HG02973 (cell line): ENCODE results near the gene SHROOM1.
"Not testable (repeated sequence)": the region's sequence is repeated elsewhere in the genome, so short reads cannot be mapped to it uniquely, and the experiment has no call there.

Experiments
- ATAC-seq: cut with Tn5 transposase; IDR thresholded peaks from one replicate; pipeline ENCODE4 v1.9.1; 2021; ENCODE audit warnings: moderate library complexity; ENCODE audit not compliant: unreplicated experiment

Gene SHROOM1

DNA sequence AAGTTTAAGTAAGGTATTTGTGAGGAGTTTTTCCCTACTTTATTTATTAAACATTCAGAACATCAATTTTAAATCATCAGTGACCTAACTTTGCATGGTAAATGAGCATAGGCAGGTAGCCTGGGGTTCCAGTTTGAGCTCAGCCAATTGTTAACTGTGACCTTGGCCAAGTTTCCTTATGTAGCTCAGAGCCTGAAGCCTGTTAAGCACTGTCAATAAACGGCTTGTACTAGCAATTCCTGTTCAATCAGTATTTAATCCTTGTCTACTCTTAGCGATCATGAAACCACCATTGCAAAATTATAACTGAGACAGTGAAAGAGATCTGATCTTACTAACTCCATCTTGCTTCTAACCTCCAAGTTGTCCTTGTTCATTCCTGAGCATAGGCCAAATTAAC is 22.0 kb downstream of the SHROOM1 start:
- ATAC-seq: no peak

DNA sequence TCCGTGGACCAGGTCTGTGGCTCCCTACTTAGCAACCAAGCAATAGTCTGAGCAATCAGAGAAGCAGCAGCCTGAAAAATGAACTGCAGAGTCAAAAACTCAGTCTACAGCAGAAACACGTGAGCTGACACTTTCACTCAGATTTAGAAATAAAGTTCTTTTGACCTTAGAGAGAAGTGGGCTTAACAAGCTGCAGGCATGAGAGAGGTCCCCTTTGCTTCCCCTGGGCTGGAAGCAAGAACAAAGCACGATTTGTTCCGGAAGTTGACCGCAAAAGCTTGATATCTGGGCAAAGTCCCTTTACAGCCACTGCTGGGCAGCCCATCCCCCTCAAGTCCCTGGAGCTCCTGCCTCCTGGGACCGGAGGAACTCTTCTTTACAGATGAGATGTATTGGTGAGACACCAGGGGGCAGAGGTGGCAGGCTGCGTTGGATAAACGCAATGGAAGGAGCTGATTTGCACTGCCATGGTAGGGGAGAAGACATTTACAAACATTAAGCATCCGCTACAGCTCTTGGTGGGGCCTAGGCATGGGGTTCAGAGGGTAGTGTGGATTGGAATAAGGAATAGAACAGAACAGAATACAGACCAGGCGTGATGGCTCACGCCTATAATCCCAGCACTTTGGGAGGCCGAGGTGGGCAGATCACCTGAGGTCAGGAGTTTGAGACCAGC is 23.1 kb downstream of the SHROOM1 start:
- no peak for ATAC-seq

DNA sequence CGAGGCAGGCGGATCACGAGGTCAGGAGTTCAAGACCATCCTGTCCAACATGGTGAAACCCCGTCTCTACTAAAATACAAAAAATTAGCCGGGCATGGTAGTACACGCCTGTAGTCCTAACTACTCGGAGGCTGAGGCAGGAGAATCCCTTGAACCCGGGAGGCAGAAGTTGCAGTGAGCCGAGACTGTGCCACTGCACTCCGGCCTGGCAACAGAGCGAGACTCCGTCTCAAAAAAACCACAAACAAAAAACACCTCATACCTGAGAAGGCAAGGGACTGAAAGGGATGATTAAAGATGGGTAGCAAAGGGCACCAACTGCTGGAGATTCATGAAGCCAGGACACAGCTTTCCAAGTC is 23.7 kb downstream of the SHROOM1 start:
- not testable (repeated sequence) for ATAC-seq

DNA sequence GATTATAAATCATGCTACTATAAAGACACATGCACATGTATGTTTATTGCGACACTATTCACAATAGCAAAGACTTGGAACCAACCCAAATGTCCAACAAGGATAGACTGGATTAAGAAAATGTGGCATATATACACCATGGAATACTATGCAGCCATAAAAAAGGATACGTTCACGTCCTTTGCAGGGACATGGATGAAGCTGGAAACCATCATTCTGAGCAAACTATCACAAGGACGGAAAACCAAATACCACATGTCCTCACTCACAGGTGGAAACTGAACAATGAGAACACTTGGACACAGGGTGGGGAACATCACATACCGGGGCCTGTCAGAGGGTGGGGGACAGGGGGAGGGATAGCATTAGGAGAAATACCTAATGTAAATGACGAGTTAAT is 24.6 kb downstream of the SHROOM1 start:
- ATAC-seq: not testable (repeated sequence)

DNA sequence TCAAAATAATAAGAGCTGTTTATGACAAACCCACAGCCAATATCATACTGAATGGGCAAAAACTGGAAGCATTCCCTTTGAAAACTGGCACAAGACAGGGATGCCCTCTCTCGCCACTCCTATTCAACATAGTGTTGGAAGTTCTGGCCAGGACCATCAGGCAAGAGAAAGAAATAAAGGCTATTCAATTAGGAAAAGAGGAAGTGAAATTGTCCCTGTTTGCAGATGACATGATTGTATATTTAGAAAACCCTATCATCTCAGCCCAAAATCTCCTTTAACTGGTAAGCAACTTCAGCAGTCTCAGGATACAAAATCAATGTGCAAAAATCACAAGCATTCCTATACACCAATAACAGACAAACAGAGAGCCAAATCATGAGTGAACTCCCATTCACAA is 26.2 kb downstream of the SHROOM1 start:
- ATAC-seq: not testable (repeated sequence)

DNA sequence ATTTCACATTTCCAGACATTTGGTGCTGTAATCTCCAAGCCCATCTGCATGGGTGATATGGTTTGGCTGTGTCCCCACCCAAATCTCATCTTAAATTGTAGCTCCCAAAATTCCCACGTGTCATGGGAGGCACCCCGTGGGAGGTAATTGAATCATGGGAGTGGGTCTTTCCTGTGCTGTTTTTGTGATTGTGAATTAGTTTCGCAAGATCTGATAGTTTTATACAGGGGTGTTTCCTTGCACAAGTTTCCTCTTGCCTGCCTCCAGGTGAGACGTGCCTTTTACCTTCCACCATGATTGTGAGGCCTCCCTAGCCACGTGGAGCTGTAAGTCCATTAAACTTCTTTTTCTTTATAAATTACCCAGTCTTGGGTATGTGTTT is 27.8 kb downstream of the SHROOM1 start:
- ATAC-seq: not testable (repeated sequence)

DNA sequence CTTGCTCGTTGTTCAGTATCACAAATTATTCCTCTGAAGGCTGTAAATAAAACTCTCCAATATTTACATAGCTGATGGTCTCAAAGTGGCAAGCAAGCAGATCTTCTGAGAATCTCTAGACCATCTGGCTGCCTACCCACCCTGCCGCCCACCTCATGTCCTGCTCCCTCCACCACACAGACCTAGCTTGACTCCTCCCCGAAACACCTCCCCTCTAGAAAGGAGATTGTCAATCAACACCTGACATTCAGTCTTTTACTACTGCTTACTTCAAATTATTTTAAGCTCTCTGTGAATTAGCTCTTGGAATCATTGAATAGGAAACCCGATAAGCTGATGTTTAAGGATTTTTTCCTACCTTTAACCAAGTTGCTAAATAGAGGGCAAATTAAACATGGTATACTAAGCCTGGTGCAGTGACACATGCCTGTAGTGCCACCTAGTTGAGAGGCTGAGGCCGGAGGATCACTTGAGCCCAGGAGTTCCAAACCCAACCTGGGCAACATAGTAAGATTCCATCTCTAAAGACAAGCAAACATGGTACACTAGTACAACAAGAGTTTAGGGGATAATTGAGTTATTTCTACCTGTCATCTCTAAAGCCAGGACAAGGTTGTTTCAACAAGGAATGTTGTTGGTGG is 28.3 kb downstream of the SHROOM1 start:
- ATAC-seq: no peak

DNA sequence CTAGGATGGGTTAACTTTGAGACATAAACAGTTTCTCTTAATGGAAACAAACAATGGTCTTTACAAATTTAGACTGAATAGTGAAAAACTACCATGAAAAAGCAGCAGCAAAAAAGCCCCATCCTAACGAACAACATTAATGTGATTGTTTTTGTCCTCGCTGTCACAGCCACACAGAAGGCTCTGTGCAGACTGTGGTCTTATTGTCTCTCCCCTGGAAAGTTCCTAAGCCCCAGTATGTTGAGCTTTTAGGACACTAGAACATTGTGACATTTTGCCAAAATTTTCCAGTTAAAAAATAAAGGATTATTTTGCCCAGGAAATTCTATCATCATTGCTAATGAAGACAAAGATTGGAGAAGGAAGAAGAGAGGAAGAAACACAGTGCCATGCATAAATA is 29.9 kb downstream of the SHROOM1 start:
- ATAC-seq: no peak

DNA sequence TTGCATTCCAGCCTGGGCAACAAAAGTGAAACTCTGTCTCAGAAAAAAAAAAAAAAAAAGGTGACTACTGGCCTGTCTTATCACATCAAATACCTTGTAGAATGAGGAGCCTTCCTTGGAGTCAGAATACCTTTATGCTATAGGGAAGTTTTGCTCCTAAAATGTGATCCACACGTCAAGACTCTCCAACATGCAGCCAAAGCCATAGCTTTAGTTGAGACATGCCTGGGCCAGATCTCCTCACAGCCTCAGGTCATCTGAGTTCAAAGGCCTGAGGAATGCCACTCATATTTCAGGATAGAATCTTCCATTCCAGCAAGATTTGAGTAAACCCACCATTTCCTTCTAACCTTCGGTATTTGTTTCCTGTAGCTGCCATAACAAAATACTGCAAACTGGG is 31.1 kb downstream of the SHROOM1 start:
- no peak for ATAC-seq

DNA sequence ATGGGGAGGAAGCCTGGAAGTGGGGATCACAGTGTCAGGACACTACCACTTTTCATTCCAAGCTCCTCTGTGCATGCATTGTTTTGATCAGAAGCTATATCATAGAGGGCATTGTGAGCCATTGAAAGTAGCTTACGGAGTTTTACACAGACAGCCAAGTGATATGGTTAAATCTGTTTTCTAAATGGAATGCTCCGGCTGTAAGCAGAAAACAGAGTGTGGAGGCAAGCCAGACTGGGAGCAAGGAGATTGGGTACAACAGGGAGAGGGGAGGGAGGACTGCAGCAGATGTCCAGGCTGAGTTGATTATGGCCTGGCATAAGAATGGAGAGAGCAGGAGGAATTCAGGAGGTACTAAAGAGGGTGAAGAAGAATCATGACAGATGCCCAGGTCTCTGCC is 32.8 kb downstream of the SHROOM1 start:
- ATAC-seq: no peak

DNA sequence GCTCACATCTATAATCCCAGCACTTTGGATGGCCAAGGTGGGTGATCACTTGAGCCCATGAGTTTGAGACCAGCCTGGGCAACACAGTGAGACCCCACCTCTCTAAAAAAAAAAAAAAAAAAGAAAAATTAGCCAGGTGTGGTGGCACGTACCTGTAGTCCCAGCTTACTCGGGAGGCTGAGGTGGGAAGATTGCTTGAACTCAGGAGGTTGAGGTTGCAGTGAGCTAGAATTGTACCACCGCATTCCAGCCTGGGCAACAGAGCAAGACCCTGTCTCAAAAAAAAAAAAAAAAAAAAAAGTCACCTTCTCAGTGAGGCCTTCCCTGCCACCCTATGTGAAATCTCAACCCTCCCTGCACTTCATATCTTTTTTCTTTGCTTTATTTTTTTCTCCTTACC is 39.4 kb downstream of the SHROOM1 start:
- no peak for ATAC-seq

DNA sequence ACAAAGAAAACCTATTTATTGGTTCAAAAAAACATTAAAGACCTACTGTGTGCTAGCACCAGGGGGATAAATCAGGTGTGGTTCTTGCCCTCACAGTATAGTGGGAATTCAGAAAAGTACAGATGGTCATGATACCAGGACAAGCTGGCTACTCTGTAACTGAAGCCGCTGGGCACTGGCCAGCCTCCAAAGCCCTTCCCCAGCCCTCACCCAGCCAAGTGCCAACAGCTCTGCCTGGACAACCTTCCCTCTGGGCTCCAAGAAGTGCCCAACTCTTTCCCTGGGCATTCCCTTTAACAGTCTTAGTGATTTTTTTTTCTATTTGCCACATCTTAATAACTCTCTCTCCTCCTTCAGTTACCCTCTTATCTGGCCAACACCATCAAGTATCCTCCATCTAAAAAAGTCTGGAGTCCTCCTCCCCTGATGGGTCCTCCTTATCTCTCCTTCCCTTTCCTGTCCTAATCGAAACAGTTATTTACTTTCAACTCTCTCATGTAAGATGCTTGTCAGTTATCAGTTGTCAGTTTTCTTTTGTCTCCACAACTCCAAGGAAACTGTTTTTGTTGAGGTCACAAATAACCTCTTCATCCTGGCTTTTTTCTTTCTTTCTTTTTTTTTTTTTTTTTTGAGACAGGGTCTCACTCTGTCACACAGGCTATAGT is 40.1 kb downstream of the SHROOM1 start:
- no peak for ATAC-seq

DNA sequence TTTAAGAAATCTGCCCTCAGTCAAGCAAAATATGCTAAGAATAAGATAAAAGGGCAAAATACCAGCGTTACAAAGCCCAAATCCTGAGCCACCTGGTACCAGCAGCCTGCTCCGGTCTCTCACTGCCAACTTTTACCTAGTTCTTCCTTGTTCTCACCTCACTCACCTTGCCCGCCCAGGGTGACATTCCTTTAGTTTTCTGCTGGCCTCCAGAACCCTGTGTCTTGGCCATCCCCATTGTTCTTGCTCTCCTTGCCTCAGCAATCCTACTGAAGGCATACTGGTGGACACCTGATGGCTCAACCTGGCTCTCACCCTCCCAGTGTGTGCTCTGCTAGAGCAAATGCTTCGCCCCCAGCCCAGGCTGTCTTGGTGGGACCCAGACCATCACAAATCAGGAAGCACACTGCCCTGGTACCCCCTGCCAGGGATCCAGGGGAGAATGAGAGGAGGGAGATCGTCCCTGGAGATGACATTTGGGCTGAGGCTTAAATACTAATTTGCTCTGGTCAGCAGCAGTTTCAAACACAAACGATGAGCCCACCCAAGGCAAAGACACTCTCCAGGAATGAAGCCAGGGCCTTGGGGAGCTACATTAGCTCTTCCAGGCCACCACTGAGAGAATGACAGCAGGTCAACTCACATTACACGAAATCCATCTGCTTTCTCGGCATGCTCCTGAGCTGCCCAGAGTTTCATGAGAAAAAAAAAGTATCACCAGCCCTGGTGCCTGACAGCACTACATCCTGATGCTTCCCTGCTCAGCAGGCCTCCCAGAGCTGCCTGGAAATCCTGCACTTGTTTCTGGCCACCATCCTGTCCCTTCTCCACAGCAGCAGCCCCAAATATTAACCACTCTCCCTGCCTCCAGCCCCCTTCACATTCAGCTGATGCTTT is 41.2 kb downstream of the SHROOM1 start:
- no peak for ATAC-seq

DNA sequence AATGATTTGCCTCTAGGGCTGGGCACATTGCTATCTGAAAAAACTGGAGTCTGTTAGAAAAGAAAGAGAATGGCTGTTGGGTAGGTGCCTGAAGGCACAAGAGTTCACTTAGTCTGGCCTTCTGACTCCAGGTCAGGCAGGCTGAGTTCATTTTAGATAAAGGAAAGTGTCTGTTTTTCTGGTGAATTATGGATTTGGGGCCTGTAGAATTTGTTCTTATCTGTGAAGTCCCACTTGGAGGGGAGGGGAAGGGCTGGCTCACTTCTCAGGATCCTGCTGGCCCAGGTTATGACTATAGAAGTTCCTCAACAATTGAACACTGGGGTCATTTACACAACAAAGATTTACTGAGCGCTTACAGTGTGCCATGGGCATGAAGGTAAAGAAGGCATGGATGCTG is 41.9 kb downstream of the SHROOM1 start:
- ATAC-seq: no peak

DNA sequence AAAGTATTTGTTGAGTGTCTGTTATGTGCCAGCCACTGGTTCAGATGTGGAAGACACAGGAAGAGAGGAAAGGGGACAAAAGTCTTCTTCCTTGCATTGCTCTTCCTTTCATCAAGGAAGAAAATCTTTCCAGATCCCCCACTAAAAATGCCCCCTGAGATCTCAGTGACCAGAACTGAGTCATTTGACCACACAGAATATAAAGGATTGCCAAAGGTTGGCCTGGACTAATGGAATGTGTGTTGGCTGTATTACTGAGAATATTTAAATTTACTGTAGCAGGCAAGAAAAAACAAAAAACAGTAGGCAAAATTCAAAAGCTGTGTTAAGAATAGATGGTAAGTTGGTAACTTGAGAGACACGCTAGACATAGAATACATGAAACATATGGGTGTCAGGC is 43.4 kb downstream of the SHROOM1 start:
- no peak for ATAC-seq

DNA sequence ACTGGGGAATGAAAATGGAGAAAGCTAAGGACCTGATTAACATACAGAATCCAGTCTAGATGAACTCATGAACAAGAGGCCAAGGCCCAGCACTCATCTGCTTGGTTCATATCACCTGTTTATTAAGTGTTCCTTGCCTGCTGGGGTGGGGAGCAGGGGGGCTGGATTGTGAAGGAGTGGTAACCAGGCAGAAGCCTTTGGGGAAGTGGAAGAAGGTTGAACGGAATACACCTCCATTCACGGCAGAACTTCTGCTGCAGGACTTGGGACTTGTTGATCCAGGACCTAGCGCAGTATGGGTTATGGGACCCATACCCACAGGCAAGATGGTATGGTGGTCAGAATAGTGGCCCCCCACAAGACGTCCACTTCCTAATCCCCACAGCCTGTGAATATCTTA is 44.6 kb downstream of the SHROOM1 start:
- no peak for ATAC-seq

DNA sequence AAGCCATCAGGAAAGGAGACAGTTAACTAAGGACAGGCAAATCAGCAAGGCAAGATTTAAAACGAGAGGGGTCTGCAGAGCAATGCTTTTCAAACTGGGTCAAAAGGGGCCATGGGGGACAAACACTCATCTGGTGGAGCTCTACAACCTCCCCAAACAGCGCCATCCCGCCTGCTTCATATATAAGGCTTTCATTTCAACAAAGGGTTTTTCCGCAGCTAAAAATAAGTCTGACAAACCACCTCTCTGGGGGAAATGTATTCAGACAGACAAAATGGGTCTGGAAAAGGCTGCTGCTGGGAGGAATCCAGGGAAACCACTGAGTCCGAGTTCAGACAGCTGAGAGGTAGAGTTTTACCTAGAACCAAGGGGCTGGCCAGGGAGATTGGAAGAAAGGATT is 45.1 kb downstream of the SHROOM1 start:
- ATAC-seq: no peak

DNA sequence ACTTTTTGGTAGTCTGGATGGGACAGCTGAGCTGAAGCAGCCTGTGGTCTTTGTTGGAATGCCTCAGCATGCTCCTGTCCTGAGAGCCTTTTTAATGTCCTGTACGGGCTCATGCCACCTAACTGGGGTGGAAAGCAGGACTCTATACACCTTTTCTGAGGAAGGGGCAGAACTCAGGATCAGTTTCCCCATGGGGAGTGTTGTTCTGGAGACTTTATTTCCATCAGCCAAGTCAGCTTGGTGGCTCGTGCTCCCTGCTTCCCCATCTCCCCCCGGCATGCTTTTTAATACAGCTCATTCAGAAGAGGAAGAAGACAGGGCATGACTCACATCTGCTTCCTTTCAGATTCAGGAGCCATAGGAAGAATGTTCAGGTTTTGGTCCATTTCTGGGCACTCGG is 48.3 kb downstream of the SHROOM1 start:
- ATAC-seq: no peak

DNA sequence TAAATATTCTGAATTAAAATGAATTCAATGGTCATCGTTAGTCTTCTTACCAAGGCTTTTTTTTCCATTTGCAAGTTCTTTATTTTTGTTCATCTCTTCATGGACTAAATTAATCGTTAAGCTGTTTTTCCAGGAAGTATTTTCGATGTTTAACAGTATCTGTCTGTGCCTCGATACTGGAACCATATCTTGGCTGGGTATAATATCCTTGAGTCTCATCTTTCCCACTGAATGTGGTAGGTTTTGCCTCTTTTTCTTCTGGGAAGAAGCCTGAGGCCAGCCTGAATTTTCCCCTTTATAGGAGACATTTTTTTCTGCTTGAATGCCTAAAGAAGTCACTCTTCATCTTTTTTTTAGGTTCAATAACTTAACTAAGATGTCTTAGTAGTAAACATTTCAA is 49.4 kb downstream of the SHROOM1 start:
- no peak for ATAC-seq

DNA sequence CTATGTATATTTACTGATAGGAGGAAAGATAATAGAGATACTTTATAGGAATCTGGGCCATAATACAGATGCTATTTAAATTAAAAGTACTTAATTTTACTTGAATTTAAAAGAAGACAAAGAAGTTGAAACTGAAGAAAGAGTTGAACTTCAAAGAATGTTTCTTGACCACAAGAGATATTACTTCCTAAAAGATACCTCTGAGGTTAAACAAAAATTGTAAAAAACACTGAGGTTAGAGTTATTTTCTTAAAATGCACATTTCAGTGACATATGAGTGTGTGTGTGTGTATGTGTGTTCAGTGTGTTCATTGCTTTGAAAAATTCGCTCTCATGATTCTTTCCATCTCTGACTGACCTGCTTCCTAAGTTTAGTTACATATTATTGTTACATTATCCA is 49.9 kb downstream of the SHROOM1 start:
- no peak for ATAC-seq

DNA sequence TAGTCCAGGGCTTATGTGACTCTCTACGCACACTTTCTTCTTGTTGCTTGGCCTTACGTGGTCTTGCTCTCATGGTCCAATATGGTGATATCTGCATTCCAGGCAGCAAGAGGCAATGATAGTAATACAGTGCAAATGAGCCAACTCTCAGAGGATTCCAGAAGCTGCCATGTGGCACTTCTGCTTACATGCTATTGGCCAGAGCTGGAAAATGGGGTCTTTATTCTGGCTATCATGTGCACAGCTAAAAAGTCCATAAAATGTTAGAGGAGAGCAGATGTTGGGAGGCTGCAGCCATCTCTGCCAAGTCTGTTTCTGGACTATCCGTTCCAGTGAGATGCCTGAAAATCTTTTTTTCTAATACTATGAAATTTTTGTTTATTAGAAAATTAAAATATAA is 50.5 kb downstream of the SHROOM1 start:
- no peak for ATAC-seq

DNA sequence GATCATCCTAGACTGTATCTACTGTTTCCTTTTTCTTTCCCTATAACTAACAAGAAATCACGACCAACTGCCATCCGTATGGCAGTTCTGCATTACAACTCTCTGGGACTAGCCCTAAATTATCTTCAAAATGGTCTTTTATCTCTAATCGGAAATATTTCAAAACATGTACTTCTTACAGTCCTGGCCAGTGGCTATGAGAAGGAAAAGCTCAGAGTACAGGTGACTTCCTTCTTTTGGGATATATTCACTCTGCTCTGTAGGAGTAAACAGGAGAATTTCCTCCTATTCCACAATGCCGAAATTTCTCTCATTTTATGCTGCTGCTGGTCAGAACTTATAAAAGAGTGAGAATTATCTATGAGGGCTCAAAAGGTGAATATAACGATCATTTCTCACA is 51.6 kb downstream of the SHROOM1 start:
- ATAC-seq: no peak
